Stimulated activated memory B cell treated with anti-CD40 and anti-IgM and Interleukin-4, amounts not matched to agents 10 μg/mL and 1 μg/mL and 100 μg/mL, for 72 hours (primary cell): Measurements from ENCODE around the gene PKD2L1.
"Not testable (repeated sequence)": the region's sequence is repeated elsewhere in the genome, so short reads cannot be mapped to it uniquely, and the experiment has no call there.

Source experiments
- ATAC-seq: fragments of 150-1000 bp; cut with Tn5 transposase; 2 replicates; pipeline ENCODE4 v1.10.0; 2021
- H3K27ac Mint-ChIP-seq: one replicate; pipeline ENCODE4 v1.8.0; 2022; ENCODE audit warnings: mild to moderate bottlenecking, mixed read lengths
- H3K27me3 Mint-ChIP-seq: one replicate; pipeline ENCODE4 v1.8.0; 2022; ENCODE audit warnings: mixed read lengths
- H3K36me3 Mint-ChIP-seq: one replicate; pipeline ENCODE4 v1.8.0; 2022; ENCODE audit warnings: mixed read lengths
- H3K4me1 Mint-ChIP-seq: one replicate; pipeline ENCODE4 v1.8.0; 2022; ENCODE audit warnings: mixed read lengths
- H3K4me3 Mint-ChIP-seq: one replicate; pipeline ENCODE4 v1.8.0; 2022; ENCODE audit warnings: mild to moderate bottlenecking, moderate library complexity, mixed read lengths
- H3K9me3 Mint-ChIP-seq: one replicate; pipeline ENCODE4 v1.8.0; 2022; ENCODE audit warnings: mixed read lengths

PKD2L1 gene

DNA sequence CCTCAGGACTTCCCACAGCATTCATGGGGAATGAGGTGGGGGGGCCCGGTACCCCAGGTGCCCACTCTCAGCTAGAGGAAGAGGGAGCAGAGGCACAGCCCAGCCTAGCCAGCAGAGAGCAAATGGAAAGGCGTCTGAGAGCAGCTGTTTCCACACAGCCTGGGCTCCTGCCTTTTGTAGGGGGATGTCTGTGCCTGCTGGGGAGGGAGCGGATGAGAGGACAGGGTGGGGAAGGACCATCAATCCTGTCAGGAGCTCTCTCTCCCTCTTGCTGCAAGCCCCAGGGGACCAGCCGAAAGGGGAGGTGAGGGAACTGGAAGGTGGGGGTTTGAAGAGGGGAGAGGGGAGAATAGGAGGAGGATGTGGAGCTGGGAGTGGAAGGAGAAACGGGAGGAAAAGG is at the start of gene PKD2L1:
PKD2L1 (minus strand) TSS at position 150 of the 400 bp plus-strand sequence; CDS start at position 25, 125 bp downstream.
- no peak for ATAC-seq
- peaks cover 22% of the 10 kb centered on the region for H3K4me1 Mint-ChIP-seq
- peaks cover 54% of the 10 kb centered on the region for H3K27me3 Mint-ChIP-seq
- no peak within 1 kb of the TSS for H3K4me3 Mint-ChIP-seq
- no peaks in the 10 kb centered on the region for H3K9me3 Mint-ChIP-seq
- no peaks in the 10 kb centered on the region for H3K36me3 Mint-ChIP-seq
- H3K27ac Mint-ChIP-seq, result peak within 1 kb of the TSS; percentile 70

DNA sequence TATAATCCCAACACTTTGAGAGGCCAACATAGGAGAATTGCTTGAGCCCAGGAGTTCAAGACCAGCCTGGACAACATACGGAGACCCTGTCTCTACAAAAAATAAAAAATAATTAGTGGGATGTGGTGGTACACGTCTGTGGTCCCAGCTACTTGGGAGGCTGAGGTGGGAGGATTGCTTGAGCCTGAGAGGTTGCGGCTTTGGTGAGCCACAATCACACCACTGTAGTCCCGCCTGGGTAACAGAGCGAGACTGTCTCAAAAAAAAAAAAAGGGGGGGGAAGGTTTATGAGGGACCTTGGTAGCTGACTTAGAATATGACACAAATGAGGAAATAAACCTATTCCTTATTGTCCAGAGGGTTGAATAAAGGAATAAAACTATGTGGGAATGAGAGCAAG is 47.8 kb upstream of the PKD2L1 start:
- H3K27ac Mint-ChIP-seq, result no peak overlapping the region
- H3K36me3 Mint-ChIP-seq, result peaks cover 20% of the 10 kb centered on the region
- H3K4me3 Mint-ChIP-seq, result no peak overlapping the region
- ATAC-seq, result peak; percentile 39
- no peaks in the 10 kb centered on the region for H3K9me3 Mint-ChIP-seq
- peaks cover 25% of the 10 kb centered on the region for H3K27me3 Mint-ChIP-seq
- peaks cover 25% of the 10 kb centered on the region for H3K4me1 Mint-ChIP-seq

DNA sequence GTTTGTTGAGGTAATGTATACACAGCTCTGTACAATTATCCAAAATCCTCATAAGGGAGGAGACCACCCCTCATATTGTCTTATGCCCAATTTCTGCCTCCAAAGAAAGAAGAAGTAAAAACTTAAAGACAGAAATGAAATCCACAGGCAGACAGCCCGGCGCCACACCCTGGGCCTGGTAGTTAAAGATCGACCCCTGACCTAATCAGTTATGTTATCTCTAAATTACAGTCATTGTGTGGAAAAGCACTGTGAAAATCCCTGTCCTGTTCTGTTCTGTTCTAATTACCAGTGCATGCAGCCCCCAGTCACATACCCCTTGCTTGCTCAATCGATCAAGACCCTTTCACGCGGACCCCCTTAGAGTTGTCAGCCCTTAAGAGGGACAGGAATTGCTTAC is 46.6 kb upstream of the PKD2L1 start:
- H3K36me3 Mint-ChIP-seq, H3K27ac Mint-ChIP-seq, H3K4me3 Mint-ChIP-seq, ATAC-seq, H3K9me3 Mint-ChIP-seq: not testable (repeated sequence)
- Mint-ChIP-seq H3K4me1 (peaks cover 21% of the 10 kb centered on the region), H3K27me3 (peaks cover 14% of the 10 kb centered on the region)

DNA sequence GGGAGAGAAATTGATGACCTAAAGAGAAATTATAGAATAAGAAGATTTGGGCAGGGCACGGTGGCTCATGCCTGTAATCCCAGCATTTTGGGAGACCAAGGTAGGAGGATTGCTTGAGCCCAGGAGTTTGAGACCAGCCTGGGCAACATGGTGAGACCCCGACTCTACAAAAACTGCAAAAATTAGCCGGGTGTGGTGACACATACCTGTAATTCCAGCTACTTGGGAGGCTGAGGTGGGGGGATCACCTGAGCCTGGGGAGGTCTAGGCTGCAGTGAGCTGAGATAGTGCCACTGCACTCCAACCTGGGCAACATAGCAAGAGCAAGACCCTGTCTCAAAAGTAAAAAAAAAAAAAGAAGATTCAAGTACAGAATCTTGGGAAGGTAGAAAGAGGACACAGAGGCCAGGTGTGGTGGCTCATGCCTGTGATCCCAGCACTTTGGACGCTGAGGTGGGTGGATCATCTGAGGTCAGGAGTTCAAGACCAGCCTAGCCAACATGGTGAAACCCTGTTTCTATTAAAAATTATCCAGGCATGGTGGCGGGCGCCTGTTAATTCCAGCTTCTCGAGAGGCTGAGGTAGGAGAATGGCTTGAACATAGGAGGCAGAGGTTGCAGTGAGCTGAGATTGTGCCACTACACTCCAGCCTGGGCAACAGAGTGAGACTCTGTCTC is 44.8 kb upstream of the PKD2L1 start:
- H3K27ac Mint-ChIP-seq, H3K36me3 Mint-ChIP-seq, H3K9me3 Mint-ChIP-seq, ATAC-seq, H3K4me3 Mint-ChIP-seq, H3K27me3 Mint-ChIP-seq: not testable (repeated sequence)
- peaks cover 33% of the 10 kb centered on the region for H3K4me1 Mint-ChIP-seq

DNA sequence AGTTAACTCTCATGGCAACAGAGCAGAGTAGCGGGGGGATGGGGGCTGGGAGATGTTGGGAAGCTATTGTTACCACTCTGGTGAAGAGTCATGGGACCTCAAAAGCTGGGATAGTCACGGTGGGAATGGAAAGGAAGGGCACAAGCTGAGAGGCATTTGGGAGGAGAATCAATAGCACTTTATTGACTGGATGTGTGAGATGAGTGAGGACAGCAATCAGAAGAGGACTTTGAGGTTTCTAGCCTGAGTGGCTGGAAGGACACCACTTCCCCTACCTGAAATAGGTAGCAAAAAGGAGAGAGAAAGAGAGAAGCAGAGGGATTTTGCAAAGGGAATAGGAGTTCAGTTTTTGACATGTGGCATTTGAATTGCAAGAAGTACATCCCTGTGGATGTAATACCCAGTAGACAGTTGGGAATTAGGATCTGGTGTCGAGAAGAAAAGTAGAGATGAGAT is 44.2 kb upstream of the PKD2L1 start:
- no peak for ATAC-seq
- Mint-ChIP-seq H3K27ac (no peak overlapping the region), H3K27me3 (no peaks in the 10 kb centered on the region), H3K4me3 (no peak overlapping the region), H3K36me3 (no peaks in the 10 kb centered on the region), H3K4me1 (peaks cover 33% of the 10 kb centered on the region), H3K9me3 (no peaks in the 10 kb centered on the region)

DNA sequence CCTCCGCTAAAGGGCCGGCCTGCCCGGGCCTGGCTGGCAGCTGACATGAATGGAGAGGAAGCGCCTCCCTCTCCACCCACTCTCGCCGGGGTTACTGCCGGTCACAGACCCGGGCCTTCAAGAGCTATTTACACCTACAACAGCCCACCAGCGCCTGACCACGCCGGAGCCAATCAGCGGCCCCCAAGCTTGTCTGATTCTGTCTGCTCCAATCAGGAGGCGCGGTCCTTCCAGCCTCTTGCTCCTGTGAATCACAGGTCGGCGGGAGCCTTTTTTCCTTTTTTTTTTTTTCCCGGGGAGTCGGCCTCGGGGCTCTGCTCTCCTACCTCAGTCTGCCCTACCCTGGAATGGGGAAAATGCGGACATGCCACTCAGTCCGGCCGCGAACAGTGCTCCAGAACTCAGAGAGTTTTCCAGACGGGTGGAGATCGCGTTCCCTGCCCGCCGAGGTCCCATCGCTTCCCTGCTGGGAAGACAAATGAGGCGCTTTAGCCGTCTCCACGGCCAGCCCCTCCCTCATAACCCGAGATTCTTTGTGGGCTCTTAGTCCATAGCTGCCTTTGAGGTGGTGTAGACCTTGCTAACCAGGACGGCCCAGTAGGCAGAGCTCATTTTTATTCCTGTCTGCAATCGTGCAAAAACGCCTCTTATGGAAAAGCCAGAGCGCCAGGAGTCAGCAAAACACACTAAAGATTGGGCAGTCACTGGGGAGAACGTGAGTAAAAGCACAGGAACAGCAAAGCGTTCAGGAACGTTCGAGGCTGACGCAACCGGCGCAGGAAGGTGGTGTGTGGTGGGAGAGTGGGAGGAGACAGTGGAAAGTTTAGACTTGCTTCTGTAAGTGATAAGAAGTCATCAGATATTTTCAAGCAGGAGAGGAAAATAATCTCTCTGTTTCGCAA is 43.5 kb upstream of the PKD2L1 start:
- H3K36me3 Mint-ChIP-seq, result no peaks in the 10 kb centered on the region
- H3K27me3 Mint-ChIP-seq, result no peaks in the 10 kb centered on the region

DNA sequence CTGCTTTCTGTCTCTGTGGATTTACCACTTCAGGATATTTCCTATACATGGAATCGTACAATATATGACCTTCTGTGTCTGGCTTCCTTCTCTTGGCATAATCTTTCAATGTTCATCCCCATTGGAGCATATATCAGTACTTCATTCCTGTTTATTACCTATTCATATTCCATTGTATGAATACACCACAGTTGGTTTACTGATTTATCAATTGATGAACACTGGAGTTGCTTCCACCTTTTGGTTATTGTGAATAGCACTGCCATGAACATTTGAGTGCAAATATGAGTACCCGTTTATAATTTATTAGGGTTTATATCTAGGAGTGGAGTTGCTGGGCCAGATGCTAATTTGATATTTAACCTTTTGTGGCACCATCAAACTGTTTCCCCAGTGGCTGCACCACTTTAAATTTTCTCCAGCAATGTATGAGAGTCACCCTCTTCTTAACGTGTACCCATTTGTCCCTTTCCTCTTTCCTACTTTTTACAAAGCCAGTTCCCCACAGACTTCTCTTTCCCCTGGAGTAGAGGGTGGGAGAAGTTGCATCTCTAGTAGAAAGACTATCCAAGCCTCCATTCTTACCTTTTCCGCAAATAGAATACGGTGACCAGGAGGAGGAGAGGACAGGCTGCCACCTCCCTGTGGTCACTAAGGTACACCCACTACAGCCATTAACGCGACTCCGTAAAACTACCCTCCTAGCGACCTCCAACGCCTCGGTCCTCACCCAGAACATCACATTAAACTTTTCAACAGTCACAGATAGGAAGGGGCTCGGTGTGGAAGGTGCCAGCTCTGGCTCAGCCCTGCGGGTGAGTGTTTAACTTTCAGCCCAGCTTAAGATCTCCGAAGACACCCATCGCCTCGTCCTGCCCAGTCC is 42.6 kb upstream of the PKD2L1 start:
- Mint-ChIP-seq H3K4me1 (peaks cover 26% of the 10 kb centered on the region), H3K4me3 (no peak overlapping the region), H3K27ac (no peak overlapping the region), H3K9me3 (no peaks in the 10 kb centered on the region), H3K27me3 (no peaks in the 10 kb centered on the region), H3K36me3 (no peaks in the 10 kb centered on the region)
- no peak for ATAC-seq

More for the DNA sequence above, 43.5 kb upstream of the PKD2L1 start:
- H3K9me3 Mint-ChIP-seq, result no peaks in the 10 kb centered on the region
- H3K4me1 Mint-ChIP-seq, result peaks cover 33% of the 10 kb centered on the region
- no peak overlapping the region for H3K27ac Mint-ChIP-seq
- H3K4me3 Mint-ChIP-seq, result no peak overlapping the region
- peak; percentile 96 for ATAC-seq

DNA sequence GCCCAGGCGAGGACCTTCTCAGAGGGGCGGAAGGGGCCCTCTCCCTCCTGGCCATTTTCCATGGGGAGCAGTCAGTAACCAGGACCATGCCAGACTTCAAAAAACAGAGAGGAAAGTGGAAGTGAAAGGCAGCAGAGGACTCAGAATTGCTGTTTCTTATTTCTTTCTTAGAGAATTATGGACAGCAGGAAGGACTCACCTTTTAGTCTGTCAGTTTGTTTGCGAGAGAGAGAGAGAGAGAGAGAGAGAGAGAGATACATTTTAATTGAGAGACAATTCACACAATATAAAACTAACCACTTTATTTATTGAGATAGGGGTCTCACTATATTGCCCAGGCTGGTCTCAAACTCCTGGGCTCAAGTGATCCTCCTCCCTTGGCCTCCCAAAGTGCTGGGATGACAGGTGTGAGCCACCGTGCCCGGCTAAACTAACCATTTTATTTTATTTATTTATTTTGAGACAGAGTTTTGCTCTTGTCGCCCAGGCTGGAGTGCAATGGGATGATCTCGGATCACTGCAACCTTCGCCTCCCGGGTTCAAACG is 41.5 kb upstream of the PKD2L1 start:
- peaks cover 8% of the 10 kb centered on the region for H3K27me3 Mint-ChIP-seq
- peak overlapping the region; percentile 21 for H3K27ac Mint-ChIP-seq
- no peak for ATAC-seq
- no peaks in the 10 kb centered on the region for H3K9me3 Mint-ChIP-seq
- no peaks in the 10 kb centered on the region for H3K36me3 Mint-ChIP-seq
- peak overlapping the region; percentile 4 for H3K4me3 Mint-ChIP-seq
- H3K4me1 Mint-ChIP-seq, result peaks cover 20% of the 10 kb centered on the region

DNA sequence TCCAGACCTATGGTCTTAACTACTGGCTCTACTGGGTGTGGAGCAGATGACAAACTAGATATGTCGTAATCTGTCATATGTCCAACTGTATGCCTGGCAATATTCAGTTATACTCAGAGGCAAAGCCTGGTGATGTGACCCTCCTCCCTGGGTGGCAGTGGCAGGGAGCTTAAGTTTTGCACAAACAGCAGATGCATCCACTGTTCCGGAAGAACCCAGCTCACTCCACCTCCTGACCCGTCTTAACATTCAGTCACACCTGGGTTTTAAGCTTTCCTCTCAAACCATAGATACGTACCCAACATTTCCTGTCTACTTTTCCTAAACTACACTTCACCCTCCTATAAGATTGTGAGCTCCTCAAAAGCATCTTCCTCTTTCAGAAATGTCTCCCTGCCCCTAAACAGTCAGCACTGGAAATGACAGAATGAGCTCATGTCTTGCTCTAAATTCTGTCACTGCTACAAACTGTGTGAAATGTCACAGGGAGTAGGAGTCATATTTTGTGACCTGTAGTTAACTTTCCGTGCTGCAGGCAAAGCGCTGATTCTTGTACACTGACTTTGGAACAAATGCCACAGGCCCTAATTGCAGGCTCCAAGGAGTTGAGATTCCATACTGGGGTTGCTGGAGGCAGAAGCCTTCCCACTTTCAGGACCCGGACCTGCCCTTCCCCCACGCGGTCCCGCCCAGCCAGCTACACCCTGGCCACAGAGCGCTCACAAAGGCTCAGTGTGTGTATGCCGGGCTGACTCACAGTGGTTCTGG is 40.9 kb upstream of the PKD2L1 start:
- Mint-ChIP-seq H3K36me3 (no peaks in the 10 kb centered on the region), H3K9me3 (no peaks in the 10 kb centered on the region), H3K4me1 (peaks cover 19% of the 10 kb centered on the region), H3K4me3 (peak overlapping the region; percentile 4), H3K27me3 (peaks cover 12% of the 10 kb centered on the region), H3K27ac (peak overlapping the region; percentile 21)
- peak; percentile 61 for ATAC-seq

DNA sequence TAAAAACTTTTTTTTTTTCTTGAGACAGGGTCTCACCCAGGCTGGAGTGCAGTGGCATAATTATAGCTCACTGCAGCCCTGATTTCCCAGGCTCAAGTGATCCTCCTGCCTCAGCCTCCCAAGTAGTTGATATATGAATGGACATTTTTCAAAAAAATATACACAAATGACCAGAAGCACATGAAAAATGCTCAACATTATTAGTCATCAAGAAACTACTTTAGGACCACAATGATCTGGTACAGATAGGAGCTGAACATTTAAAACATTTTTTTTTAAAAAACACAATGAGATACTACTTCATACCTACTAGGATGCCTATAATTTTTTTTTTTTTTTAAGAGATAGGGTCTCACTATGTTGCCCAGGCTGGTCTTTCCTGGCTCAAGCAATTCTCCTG is 38.7 kb upstream of the PKD2L1 start:
- H3K4me3 Mint-ChIP-seq, result no peak overlapping the region
- H3K9me3 Mint-ChIP-seq, result no peaks in the 10 kb centered on the region
- ATAC-seq, result no peak
- H3K27me3 Mint-ChIP-seq, result peaks cover 12% of the 10 kb centered on the region
- peaks cover 19% of the 10 kb centered on the region for H3K4me1 Mint-ChIP-seq
- no peak overlapping the region for H3K27ac Mint-ChIP-seq
- H3K36me3 Mint-ChIP-seq, result peaks cover 10% of the 10 kb centered on the region

DNA sequence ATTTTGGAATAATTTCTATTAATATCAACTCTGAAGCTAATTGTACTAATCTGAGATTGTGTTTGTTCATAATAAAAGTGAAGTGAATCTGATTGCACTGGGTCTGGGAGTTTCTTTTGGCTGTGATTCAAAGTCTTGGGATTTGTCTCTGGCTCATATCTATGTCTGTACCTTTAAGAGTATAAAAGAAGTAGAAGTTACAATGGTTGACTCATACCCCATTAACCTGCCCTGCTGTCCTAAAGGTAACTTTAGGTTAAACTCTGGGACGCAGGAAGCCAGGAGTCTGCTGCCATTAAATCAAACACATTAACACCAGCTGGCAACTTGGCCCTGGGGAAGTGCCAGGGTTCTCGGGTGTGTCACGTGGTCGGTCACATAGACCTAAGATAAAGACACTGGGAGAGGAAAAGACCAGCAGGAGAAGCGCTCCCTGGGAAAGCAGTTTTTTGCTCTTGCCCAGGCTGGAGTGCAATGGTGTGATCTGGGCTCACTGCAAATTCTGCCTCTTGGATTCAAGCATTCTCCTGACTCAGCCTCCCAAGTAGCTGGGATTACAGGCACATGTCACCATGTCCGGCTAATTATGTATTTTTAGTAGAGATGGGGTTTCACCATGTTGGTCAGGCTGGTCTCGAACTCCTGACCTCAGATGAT is 34.8 kb upstream of the PKD2L1 start:
- Mint-ChIP-seq H3K27me3 (peaks cover 12% of the 10 kb centered on the region), H3K36me3 (peaks cover 49% of the 10 kb centered on the region)
- no peak for ATAC-seq

DNA sequence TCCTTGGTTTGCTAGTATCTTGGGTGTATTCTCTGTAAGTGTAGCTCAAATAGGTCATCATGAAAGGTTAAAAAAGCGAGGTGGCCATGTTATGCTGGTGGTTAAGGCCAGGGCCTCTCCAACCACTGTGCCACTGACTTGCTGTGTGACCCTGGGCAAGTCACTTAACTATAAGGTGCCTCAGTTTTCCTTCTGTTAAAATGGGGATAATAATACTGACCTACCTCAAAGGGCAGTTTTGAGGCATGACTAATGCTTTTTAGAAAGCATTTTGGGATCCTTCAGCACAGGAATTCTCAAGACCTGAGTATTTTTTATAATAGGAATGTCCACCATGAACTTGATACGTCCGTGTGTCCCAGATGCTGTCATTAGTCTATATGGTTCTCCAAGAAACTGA is 34.1 kb upstream of the PKD2L1 start:
- Mint-ChIP-seq H3K36me3 (peaks cover 55% of the 10 kb centered on the region), H3K4me1 (peaks cover 6% of the 10 kb centered on the region), H3K27me3 (peaks cover 12% of the 10 kb centered on the region), H3K27ac (no peak overlapping the region), H3K4me3 (no peak overlapping the region), H3K9me3 (no peaks in the 10 kb centered on the region)
- ATAC-seq, result no peak

More for the DNA sequence above, 34.8 kb upstream of the PKD2L1 start:
- H3K4me1 Mint-ChIP-seq, result peaks cover 6% of the 10 kb centered on the region
- no peak overlapping the region for H3K27ac Mint-ChIP-seq
- no peaks in the 10 kb centered on the region for H3K9me3 Mint-ChIP-seq
- no peak overlapping the region for H3K4me3 Mint-ChIP-seq

DNA sequence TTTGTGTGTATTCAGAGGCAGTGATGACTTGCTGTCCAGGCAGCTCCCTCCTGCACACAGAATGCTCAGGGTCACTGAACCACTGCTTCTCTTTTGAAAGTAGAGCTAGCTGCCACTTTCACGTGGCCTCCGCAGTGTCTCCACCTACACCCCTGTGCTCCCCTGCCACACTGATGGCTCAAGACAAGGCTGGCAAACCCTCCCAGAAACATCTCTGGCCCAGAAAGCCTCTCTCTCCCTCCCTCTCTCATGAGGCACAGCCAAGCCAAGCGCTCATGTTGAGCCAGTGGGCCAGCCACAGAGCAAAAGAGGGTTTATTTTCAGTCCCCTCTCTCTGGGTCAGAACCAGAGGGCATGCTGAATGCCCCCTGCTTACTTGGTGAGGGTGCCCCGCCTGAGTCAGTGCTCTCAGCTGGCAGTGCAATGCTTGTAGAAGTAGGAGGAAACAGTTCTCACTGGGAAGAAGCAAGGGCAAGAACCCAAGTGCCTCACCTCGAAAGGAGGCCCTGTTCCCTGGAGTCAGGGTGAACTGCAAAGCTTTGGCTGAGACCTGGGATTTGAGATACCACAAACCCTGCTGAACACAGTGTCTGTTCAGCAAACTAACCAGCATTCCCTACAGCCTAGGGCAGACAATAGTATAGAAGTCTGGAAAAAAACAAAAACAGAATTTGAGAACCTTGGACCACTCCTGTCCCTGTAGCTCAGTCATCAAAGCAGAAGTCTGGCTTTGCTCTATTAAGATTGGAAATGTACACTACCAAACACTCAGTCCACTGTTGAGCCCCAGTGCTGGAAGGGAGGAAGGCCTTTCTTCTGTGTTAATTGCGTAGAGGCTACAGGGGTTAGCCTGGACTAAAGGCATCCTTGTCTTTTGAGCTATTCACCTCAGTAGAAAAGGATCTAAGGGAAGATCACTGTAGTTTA is 32.8 kb upstream of the PKD2L1 start:
- Mint-ChIP-seq H3K36me3 (peaks cover 62% of the 10 kb centered on the region), H3K4me1 (peaks cover 6% of the 10 kb centered on the region), H3K4me3 (no peak overlapping the region), H3K27me3 (peaks cover 12% of the 10 kb centered on the region), H3K9me3 (no peaks in the 10 kb centered on the region), H3K27ac (no peak overlapping the region)
- peak; percentile 8 for ATAC-seq
